Stromal cell of bone marrow (primary cell): ENCODE measurements around the gene ACKR1.

Experiments
- DNase-seq: peaks from one replicate; pipeline ENCODE4 v3.0.0-alpha.2; 2012; ENCODE audit warnings: low read depth

The ACKR1 gene

GRCh38 chr1:159222075-159222865 lies 17.6 kb downstream of the ACKR1 start:
- DNase-seq, result no peak

DNA sequence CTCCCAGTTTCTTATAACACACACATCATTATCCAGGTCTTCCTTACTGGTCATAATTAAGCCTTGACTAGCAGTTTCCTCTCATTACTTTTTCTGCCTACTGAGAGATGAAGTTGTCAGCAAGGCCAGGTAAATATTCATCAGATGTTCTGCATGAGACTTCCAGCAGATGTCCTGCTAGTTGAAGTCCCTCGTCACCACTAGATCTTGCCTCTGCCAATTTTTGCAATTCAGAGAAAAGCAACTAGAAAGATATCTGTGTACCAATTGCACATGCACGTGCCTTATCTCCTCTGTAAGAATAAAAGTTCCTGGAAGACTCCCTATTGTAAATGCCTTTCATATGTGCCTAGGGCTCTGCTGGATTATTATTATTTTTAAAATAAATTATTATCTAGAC lies 18.3 kb downstream of the ACKR1 start:
- no peak for DNase-seq

DNA sequence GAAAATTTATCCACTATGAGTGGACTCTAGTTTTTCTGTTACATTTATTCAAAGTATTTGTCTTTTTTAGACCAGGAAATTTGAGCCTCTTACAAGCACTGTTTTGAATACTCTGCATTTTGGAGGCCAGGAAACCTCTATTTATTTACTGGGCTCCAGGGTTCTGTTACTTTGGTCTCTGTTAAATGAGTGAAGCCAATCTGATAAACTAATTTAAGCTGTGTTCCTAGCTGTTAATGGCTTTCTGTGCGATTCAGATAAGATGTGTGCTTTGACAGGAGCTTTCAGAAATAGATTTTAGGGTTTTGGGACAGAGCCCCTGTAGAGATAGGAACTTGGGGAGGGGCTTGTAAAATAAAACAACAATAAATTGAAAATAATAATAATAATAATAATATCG lies 23.9 kb downstream of the ACKR1 start:
- DNase-seq, result no peak

DNA sequence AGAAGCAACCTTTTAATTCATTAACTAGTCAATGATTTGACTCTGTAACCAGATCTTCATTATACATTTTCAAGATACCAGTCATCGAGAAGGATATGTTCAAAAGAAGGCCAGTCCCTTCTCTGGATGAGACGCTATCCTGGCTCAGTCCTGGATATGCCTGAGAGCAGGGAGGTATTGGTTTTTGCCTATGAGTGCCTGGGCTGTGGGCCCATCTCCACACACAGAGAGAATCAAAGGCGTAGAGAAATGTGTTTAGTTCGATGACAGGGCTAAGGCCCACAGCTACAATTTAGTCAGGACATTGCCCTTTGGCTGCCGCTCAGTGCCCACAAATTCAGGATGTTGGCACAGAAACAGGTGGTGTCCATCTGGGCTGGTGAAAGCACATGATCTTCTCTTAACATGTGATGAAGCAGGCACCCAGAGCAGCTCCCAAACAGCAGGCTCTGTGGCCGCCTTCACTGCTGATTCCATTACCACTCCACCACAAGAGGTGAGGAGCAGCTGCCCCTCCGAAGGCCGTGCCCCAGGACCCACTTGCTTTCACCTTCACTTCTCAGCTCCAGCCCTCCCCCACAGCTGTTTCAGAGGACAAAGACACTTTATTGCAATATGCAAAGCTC lies 24.7 kb downstream of the ACKR1 start:
- no peak for DNase-seq

DNA sequence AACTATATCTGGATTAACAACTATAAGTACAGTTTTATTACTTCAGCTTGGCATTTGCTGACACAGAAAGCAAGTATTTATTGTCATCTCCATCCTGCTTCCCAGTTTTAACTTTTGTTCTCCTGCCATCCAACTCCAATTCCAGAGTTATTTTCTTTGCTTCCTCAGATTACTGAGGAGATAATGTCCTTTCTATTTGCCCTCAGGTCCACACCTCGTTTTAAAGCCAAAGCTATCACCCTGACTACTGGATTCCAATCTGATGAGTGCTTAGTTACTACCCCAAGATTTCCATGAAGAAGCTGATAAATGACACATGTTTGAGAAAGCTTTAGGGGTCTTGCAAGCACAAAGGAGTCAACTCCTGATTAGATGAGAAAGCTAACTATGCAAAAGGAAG lies 25.2 kb downstream of the ACKR1 start:
- no peak for DNase-seq

DNA sequence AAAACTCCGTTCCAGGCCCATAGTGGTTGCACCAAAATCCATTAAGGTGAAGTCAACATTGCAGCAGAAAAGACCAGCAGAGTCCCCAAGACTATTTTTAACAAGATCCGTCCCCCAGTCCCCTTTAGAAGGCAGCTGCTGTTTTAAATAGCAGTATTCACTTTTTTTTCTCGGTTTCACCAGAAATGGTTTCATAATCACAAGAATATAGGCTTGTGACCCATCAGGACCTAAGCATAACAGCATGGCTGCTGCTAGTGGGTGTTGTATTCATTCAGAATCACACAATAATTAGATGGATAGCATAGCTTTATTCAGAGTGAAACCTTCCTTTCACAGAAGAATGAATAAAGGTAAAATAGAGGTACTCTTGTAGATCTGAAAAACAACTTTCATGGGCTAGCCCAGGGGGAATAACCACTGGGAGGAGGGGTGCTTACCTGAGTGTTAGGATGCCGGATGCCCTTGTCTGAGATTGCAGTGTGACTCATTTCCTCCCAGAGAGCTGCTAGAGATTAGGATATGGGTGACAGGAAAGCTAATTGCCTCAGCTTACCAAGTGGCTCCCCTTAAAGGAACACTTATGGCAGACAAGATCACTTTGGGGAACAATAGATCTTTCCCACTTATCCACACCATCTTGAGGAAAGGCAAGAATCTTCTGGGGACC lies 35.0 kb downstream of the ACKR1 start:
- DNase-seq, result no peak

GRCh38 chr1:159247266-159247665 lies 42.6 kb downstream of the ACKR1 start:
- no peak for DNase-seq

DNA sequence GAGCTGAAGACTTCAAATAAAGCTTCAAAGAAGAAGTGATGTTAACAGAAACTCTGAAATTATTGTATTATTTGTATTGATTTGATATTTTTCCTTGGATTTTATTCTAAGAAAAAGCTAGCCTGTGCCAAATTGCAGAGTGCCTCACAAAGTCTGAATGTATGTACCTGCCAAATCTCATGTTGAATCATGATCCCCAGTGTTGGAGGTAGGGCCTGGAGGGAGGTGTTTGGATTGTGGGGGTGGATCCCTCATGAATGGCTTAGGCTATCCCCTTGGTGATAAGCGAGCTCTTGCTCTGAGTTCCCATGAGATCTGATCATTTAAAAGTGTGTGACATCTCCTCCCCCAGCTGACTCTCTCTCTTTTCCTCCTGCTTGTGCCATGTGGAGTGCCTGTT lies 43.6 kb downstream of the ACKR1 start:
- no peak for DNase-seq

DNA sequence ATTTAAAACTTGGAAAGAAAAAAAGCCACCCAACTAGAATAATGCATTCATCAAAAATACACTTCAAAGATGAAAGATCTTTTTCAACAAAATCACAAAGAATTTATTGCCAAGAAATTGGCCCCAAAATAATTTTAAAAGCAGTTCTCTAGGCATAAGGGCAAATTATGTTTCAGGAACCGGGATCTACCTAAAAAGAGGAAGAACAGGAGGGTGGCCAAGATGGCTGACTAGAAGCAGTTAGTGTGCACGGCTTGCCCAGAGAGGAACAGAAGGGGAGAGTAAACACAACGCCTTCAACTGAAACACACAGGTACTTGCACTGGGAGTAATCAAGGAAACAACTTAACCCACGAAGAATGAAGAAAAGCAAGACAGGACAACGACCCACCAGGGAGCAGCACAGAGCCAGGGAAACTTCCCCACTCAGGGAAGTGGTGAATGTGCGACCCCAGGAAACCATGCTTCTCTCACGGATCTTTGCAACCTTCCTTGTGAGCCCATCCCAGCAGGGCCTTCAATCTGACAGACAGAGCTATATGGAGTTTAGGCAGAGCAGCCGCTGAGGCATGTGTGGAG lies 46.1 kb downstream of the ACKR1 start:
- DNase-seq, result no peak
